ENCODE results near the gene IHH. TPM values are rescaled to one million over a fixed set of nuclear protein-coding genes. Genes with fewer than 3 reads are reported as not detected.

The IHH gene
- total RNA-seq, 1 donor, result 0.09 TPM

- TF ChIP-seq CTCF (IDR thresholded peaks at IDR 0.05; ENCODE audit: insufficient read depth, low read length), result no peak
- no peak overlapping the region for H3K4me3 ChIP-seq (ENCODE audit: low read depth, low read length)
- DNase-seq (ENCODE audit: low read depth), result no peak
Observed at GRCh38 chr2:219022041-219022440, 38.7 kb downstream of the IHH start.

- TF ChIP-seq CTCF (IDR thresholded peaks at IDR 0.05; ENCODE audit: insufficient read depth, low read length), result no peak
- no peak overlapping the region for H3K4me3 ChIP-seq (ENCODE audit: low read depth, low read length)
- no peak for DNase-seq (ENCODE audit: low read depth)
Observed at GRCh38 chr2:219021591-219021990, 39.1 kb downstream of the IHH start.

- DNase-seq (ENCODE audit: low read depth), result peak; percentile 28
- no peak for TF ChIP-seq CTCF (IDR thresholded peaks at IDR 0.05; ENCODE audit: insufficient read depth, low read length)
- H3K4me3 ChIP-seq (ENCODE audit: low read depth, low read length), result no peak overlapping the region
Observed at GRCh38 chr2:219020604-219021365, 39.9 kb downstream of the IHH start.

GRCh38 chr2:219019436-219019835 is 41.3 kb downstream of the IHH start:
- TF ChIP-seq CTCF (IDR thresholded peaks at IDR 0.05; ENCODE audit: insufficient read depth, low read length), result no peak
- no peak overlapping the region for H3K4me3 ChIP-seq (ENCODE audit: low read depth, low read length)
- no peak for DNase-seq (ENCODE audit: low read depth)

GRCh38 chr2:219018726-219019125 is 42.0 kb downstream of the IHH start:
- no peak for TF ChIP-seq CTCF (IDR thresholded peaks at IDR 0.05; ENCODE audit: insufficient read depth, low read length)
- no peak overlapping the region for H3K4me3 ChIP-seq (ENCODE audit: low read depth, low read length)
- no peak for DNase-seq (ENCODE audit: low read depth)

GRCh38 chr2:219018286-219018685 is 42.4 kb downstream of the IHH start:
- TF ChIP-seq CTCF (IDR thresholded peaks at IDR 0.05; ENCODE audit: insufficient read depth, low read length), result no peak
- no peak for DNase-seq (ENCODE audit: low read depth)
- H3K4me3 ChIP-seq (ENCODE audit: low read depth, low read length), result no peak overlapping the region
